Mesendoderm (in vitro differentiated cells): ENCODE data around the gene INAFM2.

Experiments
- DNase-seq: peaks from one replicate; pipeline ENCODE4 v3.0.0; 2013
- H2AK5ac ChIP-seq: 2 replicates; pipeline ENCODE4 v1.6.1; 2013; ENCODE audit warnings: low read length, inconsistent platforms
- H2BK120ac ChIP-seq: 2 replicates; pipeline ENCODE4 v1.6.1; 2013; ENCODE audit warnings: low read depth, mild to moderate bottlenecking, low read length, moderate library complexity, mixed read lengths
- H2BK15ac ChIP-seq: replicated peaks from 2 replicates; pipeline ENCODE4 v1.6.1; 2013; ENCODE audit warnings: low read depth, mild to moderate bottlenecking, moderate library complexity
- H2BK5ac ChIP-seq: 2 replicates; pipeline ENCODE4 v1.6.1; 2013; ENCODE audit warnings: low read length, inconsistent platforms
- H3K18ac ChIP-seq: 2 replicates; pipeline ENCODE4 v1.6.1; 2013; ENCODE audit warnings: mild to moderate bottlenecking, low read length, mixed read lengths
- H3K23ac ChIP-seq: one replicate; pipeline ENCODE4 v1.6.1; 2013; ENCODE audit warnings: low read length
- H3K27ac ChIP-seq: 2 replicates; pipeline ENCODE4 v1.5.1; 2013; ENCODE audit warnings: low read depth, mild to moderate bottlenecking, inconsistent platforms, low read length, moderate library complexity
- H3K27me3 ChIP-seq: 2 replicates; pipeline ENCODE4 v1.6.1; 2013; ENCODE audit warnings: low read length, control low read depth, mild to moderate bottlenecking, inconsistent platforms; ENCODE audit not compliant: insufficient read depth, poor library complexity
- H3K36me3 ChIP-seq: 2 replicates; pipeline ENCODE4 v1.6.1; 2013; ENCODE audit warnings: low read length, inconsistent platforms; ENCODE audit not compliant: control insufficient read depth, insufficient read depth
- H3K4ac ChIP-seq: one replicate; pipeline ENCODE4 v1.6.1; 2013; ENCODE audit warnings: low read depth, mild to moderate bottlenecking, low read length, moderate library complexity
- H3K4me1 ChIP-seq: 2 replicates; pipeline ENCODE4 v1.6.1; 2013; ENCODE audit warnings: low read depth, low read length, inconsistent platforms; ENCODE audit not compliant: control insufficient read depth
- H3K4me2 ChIP-seq: 2 replicates; pipeline ENCODE4 v1.6.1; 2013; ENCODE audit warnings: low read length
- H3K4me3 ChIP-seq: 2 replicates; pipeline ENCODE4 v1.5.1; 2013; ENCODE audit warnings: mild to moderate bottlenecking, low read length
- H3K56ac ChIP-seq: one replicate; pipeline ENCODE4 v1.6.1; 2013; ENCODE audit warnings: low read length
- H3K79me1 ChIP-seq: 2 replicates; pipeline ENCODE4 v1.6.1; 2013; ENCODE audit warnings: low read length, inconsistent platforms
- H3K79me2 ChIP-seq: 2 replicates; pipeline ENCODE4 v1.6.1; 2013; ENCODE audit warnings: mild to moderate bottlenecking, low read length; ENCODE audit not compliant: control insufficient read depth, insufficient read depth
- H3K9ac ChIP-seq: 2 replicates; pipeline ENCODE4 v1.6.1; 2013; ENCODE audit warnings: low read length, inconsistent platforms
- H4K5ac ChIP-seq: one replicate; pipeline ENCODE4 v1.6.1; 2013; ENCODE audit warnings: low read length
- H4K8ac ChIP-seq: one replicate; pipeline ENCODE4 v1.6.1; 2013; ENCODE audit warnings: low read depth, mild to moderate bottlenecking, control low read depth, low read length, moderate library complexity
- WGBS: extraction: QIAGEN DNeasy Blood & Tissue Kit; methylation state at CpG from one replicate; pipeline ENCODE4 v1.1.7; 2013; ENCODE audit warnings: low lambda C conversion rate, missing lambda C conversion rate; ENCODE audit not compliant: insufficient coverage; ENCODE audit errors: extremely low coverage; 5-methylcytosine and 5-hydroxymethylcytosine counted together

The INAFM2 gene

DNA sequence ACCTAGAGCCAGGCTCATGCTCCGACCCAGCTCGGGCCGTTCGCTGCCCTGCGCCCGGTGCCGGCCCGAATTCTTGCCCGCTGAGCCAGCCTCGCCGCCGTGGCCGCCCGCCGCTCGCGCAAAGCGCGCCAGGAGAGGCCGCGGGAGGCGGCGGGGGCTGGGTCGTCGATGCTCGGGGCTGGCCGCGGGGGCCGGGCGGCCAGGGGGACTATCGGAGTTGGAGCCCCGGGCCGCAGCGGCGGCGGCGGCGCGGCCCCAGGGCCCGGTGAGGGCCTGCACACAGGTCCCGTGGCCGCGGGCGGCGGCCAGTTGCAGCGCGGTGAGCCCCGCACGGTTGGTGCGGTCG, 41.7 kb upstream of the INAFM2 start:
- no peak overlapping the region for H3K18ac ChIP-seq
- no CpG with 5 or more reads among the region's 51 CpGs for WGBS
- peak overlapping the region; percentile 8 for H3K9ac ChIP-seq
- no peak overlapping the region for H2AK5ac ChIP-seq
- no peak overlapping the region for H3K4me3 ChIP-seq
- no peak overlapping the region for H4K8ac ChIP-seq
- no peak overlapping the region for H3K23ac ChIP-seq
- DNase-seq = no peak
- H3K36me3 ChIP-seq = no peaks in the 10 kb centered on the region
- no peak overlapping the region for H2BK15ac ChIP-seq
- H3K27me3 ChIP-seq = peaks cover 21% of the 10 kb centered on the region
- H3K4me2 ChIP-seq = peak overlapping the region; percentile 15
- peak overlapping the region; percentile 76 for H3K56ac ChIP-seq
- no peaks in the 10 kb centered on the region for H3K79me2 ChIP-seq
- no peak overlapping the region for H3K4ac ChIP-seq
- H3K27ac ChIP-seq = no peak overlapping the region
- no peak overlapping the region for H2BK120ac ChIP-seq
- H3K4me1 ChIP-seq = peaks cover 17% of the 10 kb centered on the region
- no peak overlapping the region for H2BK5ac ChIP-seq
- no peaks in the 10 kb centered on the region for H3K79me1 ChIP-seq
- H4K5ac ChIP-seq = no peak overlapping the region

DNA sequence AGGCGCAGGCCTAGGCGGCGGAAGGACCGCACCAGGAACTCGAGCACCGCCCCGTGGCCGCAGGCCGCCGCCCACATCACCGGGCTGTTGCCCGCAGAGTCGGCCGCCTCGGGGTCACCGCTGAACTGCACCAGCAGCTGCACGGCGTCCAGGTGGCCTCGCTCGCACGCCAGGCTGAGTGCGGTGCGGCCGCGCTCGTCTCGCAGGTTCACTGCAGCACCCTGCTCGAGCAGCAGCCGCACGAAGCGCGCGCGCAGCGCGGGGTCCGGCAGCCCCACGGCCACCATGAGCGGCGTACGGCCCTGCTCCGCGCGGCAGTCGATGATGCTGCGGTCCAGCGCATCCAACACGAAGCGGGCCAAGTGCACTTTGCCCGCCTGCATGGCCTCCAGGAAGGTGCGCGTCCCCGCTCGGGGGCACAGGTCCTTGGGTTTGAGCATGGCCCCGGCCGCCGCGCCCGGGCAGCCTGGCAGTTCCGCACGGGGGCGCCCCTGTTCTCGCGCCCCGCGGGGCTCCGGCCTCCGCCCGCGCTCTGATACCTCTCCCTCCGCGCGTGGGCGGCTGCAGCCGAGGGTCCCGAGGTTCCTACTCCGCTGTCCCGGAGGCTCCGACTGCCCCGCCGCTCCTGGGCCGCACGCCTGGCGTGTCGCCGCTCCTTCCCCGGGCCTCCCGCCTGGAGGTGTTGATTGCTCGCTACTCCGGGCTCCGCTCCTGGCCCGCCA, 41.2 kb upstream of the INAFM2 start:
- H4K5ac ChIP-seq = no peak overlapping the region
- H2BK120ac ChIP-seq = no peak overlapping the region
- no peak overlapping the region for H3K18ac ChIP-seq
- no peak overlapping the region for H2BK5ac ChIP-seq
- H3K79me2 ChIP-seq = no peaks in the 10 kb centered on the region
- no peak overlapping the region for H2AK5ac ChIP-seq
- H3K9ac ChIP-seq = peak overlapping the region; percentile 44
- peaks cover 17% of the 10 kb centered on the region for H3K4me1 ChIP-seq
- H3K23ac ChIP-seq = no peak overlapping the region
- no peaks in the 10 kb centered on the region for H3K36me3 ChIP-seq
- peak; percentile 61 for DNase-seq
- H3K4ac ChIP-seq = no peak overlapping the region
- H3K27ac ChIP-seq = no peak overlapping the region
- H3K79me1 ChIP-seq = no peaks in the 10 kb centered on the region
- WGBS = no CpG with 5 or more reads among the region's 92 CpGs
- H3K4me3 ChIP-seq = no peak overlapping the region
- no peak overlapping the region for H4K8ac ChIP-seq
- peaks cover 21% of the 10 kb centered on the region for H3K27me3 ChIP-seq
- H3K4me2 ChIP-seq = peak overlapping the region; percentile 15
- H3K56ac ChIP-seq = peak overlapping the region; percentile 76
- H2BK15ac ChIP-seq = no peak overlapping the region

DNA sequence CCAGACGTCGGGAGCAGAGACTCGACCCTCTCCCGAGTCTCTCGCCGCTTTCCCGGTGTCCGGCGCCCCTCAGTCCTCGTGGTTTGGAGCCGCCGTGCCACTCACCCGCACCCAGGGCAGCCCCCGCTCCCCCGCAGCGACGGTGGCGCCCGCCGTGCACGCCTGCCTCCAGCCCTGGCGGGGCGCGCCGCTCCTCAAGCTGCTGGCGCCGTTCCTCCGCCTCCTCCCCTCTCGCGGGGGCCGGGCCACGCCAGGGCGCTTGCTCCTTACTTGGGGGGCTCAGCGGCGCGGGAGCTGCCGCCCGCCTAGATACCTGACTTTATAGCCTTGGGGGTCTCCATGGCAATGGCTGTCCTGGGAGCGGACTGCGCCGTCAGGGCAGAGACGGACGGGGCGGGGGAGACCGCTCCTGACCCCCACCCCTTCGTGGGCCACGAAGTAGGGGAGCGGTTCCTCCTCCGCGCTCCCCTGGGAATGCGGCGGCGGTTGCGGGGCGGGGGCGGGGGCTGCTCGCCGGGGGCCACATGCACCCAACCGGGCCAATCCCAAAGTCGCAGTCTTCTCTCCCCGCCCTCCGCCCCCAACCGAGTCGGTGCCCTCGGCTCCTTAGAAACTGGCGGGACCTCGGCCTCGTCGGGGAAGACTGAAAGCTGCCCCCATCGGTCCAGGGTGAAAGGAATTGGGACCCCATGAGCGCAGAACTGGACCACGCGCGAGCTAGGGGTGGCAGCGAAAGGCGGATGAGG, 40.5 kb upstream of the INAFM2 start, which contains the start of gene ANKRD63:
Gene ANKRD63 (minus strand): TSS at position 196 of the 746 bp plus-strand sequence. CDS start 478 bp downstream, outside the sequence.
- peak within 1 kb of the TSS; percentile 76 for H3K56ac ChIP-seq
- H3K4me3 ChIP-seq = no peak within 1 kb of the TSS
- no peak within 1 kb of the TSS for H3K27ac ChIP-seq
- H3K18ac ChIP-seq = no peak within 1 kb of the TSS
- no peaks in the 10 kb centered on the region for H3K36me3 ChIP-seq
- H3K79me1 ChIP-seq = no peaks in the 10 kb centered on the region
- no peak within 1 kb of the TSS for H3K23ac ChIP-seq
- WGBS = no CpG with 5 or more reads among the region's 76 CpGs
- no peak for DNase-seq
- no peak within 1 kb of the TSS for H4K5ac ChIP-seq
- peak within 1 kb of the TSS; percentile 15 for H3K4me2 ChIP-seq
- no peak within 1 kb of the TSS for H3K4ac ChIP-seq
- no peak within 1 kb of the TSS for H2BK120ac ChIP-seq
- H3K79me2 ChIP-seq = no peaks in the 10 kb centered on the region
- no peak within 1 kb of the TSS for H2BK15ac ChIP-seq
- H3K27me3 ChIP-seq = peaks cover 21% of the 10 kb centered on the region
- peaks cover 17% of the 10 kb centered on the region for H3K4me1 ChIP-seq
- H4K8ac ChIP-seq = no peak within 1 kb of the TSS
- H2AK5ac ChIP-seq = no peak within 1 kb of the TSS
- H2BK5ac ChIP-seq = no peak within 1 kb of the TSS
- peak within 1 kb of the TSS; percentile 44 for H3K9ac ChIP-seq

DNA sequence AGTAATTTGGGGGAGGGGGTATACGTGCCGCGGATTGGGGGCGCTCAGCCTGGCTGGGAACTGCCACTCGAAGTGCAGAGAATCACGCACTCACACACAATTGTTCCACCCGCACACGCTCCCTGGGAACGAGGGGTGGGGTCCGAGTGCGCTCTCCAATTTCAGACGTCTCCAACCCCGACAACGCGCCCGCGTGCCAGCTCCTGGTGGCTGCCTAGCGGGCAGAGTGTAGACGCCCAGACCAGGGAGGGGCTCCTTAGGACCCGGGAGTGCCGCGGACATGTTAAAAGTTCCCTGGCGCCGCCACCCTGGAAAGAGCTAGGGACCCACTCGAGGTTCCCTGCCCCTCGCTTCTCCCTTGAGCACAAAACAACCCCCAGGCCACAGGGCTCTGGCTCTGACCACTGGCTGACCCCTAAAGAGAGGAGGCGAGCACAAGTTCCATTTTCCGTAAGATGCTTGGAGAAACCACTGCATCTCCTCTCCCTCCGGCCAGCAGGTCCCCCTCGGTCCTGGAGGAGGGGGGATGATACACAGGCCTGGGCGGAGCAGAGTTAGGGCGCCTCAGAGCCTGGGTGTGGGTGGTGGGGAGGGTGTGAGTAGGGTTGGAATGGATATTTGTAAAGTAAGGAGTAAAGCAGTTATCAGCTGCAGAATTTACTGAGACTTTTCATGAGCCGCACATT, 39.7 kb upstream of the INAFM2 start:
- no peaks in the 10 kb centered on the region for H3K79me2 ChIP-seq
- no peaks in the 10 kb centered on the region for H3K36me3 ChIP-seq
- peaks cover 21% of the 10 kb centered on the region for H3K27me3 ChIP-seq
- WGBS = no CpG with 5 or more reads among the region's 33 CpGs
- H3K4me1 ChIP-seq = peaks cover 17% of the 10 kb centered on the region
- no peak overlapping the region for H3K27ac ChIP-seq
- H3K4me3 ChIP-seq = no peak overlapping the region
- H3K23ac ChIP-seq = no peak overlapping the region
- no peaks in the 10 kb centered on the region for H3K79me1 ChIP-seq
- peak overlapping the region; percentile 30 for H3K56ac ChIP-seq
- no peak overlapping the region for H2BK5ac ChIP-seq
- H3K4ac ChIP-seq = no peak overlapping the region
- H4K5ac ChIP-seq = no peak overlapping the region
- peak overlapping the region; percentile 14 for H3K4me2 ChIP-seq
- no peak overlapping the region for H3K18ac ChIP-seq
- H2BK120ac ChIP-seq = no peak overlapping the region
- H3K9ac ChIP-seq = no peak overlapping the region
- DNase-seq = peak; percentile 21
- no peak overlapping the region for H4K8ac ChIP-seq
- no peak overlapping the region for H2AK5ac ChIP-seq
- H2BK15ac ChIP-seq = no peak overlapping the region

DNA sequence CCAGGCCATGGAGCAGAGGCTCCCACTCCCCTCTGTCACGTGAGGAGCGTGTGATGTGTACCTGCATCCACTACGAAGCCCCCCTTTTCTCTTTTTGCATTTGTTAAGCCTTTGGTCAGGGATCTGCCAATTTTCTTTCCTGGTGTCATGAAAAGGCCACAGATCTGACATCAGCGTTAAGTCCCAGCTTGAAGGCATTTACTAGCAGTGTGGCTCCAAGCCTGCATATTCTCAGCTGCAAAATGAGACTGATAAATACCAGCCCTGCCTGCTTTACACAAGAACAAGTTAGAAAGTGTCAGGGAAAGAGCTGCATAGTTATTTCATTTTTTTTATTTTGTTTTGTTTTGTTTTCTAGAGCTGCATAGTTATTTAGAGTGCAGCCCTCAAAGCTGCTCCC, 38.3 kb upstream of the INAFM2 start:
- H3K79me1 ChIP-seq = no peaks in the 10 kb centered on the region
- no peak overlapping the region for H3K27ac ChIP-seq
- WGBS = no CpG with 5 or more reads among the region's 4 CpGs
- H3K4me1 ChIP-seq = peaks cover 17% of the 10 kb centered on the region
- no peak overlapping the region for H2AK5ac ChIP-seq
- H3K27me3 ChIP-seq = peaks cover 21% of the 10 kb centered on the region
- no peak overlapping the region for H3K4me2 ChIP-seq
- H4K5ac ChIP-seq = no peak overlapping the region
- H3K79me2 ChIP-seq = no peaks in the 10 kb centered on the region
- H3K56ac ChIP-seq = peak overlapping the region; percentile 42
- no peak overlapping the region for H3K4ac ChIP-seq
- no peaks in the 10 kb centered on the region for H3K36me3 ChIP-seq
- H4K8ac ChIP-seq = no peak overlapping the region
- H3K18ac ChIP-seq = no peak overlapping the region
- H2BK5ac ChIP-seq = no peak overlapping the region
- H3K9ac ChIP-seq = no peak overlapping the region
- peak; percentile 74 for DNase-seq
- no peak overlapping the region for H2BK120ac ChIP-seq
- no peak overlapping the region for H3K23ac ChIP-seq
- no peak overlapping the region for H3K4me3 ChIP-seq
- H2BK15ac ChIP-seq = no peak overlapping the region
